Subcutaneous adipose tissue (tissue), 4 donors: Measurements from ENCODE around the gene RMND5B. TPM values are rescaled to one million over a fixed set of nuclear protein-coding genes. Genes with fewer than 3 reads are reported as not detected.

Experiments used
- CTCF ChIP-seq: fragments of 450-650 bp; IDR thresholded peaks from one replicate; pipeline ENCODE4 v1.5.1; 2016; ENCODE audit warnings: low read depth, mild to moderate bottlenecking, control low read depth, antibody characterized with exemption, moderate library complexity
- total RNA-seq, 4 donors: library from RNA; depleted of rRNA; stranded (reverse); fragments of >200 nt; gene quantifications; one replicate each; pipeline ENCODE4 v1.1.0, GENCODE V29; 2016

Gene RMND5B
- total RNA-seq, 4 donors from 2014 or later, result 19.2 to 41.3 (median 24.3) TPM

GRCh38 chr5:178114325-178115135, 16.3 kb upstream of the RMND5B start:
- TF ChIP-seq CTCF, result no peak

DNA sequence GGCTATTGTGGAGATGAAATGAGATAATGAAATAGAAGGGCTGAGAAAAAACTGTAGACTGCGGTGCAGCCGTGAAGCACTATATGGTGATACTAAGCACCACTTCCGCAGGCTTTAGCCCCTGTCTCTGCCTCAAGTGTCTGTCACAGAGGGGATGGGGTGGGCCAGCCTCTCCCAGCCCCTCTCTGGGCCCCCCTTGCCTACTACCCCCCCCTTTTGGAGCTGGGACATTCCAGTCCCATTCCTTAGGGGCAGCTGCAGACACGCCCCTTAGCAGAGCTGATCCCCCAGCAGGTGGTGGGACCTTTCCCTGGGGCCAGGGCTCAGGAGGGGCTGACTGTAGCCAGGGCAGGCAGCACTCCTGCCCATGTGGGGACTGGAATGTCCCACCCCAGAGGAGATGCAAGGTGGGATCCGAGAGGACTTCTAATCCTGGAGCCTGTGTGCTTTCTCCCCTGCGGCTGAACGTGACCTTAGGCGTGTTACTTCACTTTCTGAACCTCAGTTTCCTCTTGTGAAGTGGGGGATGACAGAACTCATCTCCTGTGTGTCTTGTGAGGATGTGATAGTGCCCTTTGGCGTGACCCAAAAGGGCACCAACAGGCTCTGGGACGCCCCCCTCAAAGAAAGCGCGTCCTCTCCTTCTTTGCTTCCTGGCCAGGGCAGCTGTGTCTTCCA, 15.5 kb upstream of the RMND5B start:
- TF ChIP-seq CTCF, result no peak

GRCh38 chr5:178115814-178116142, 15.0 kb upstream of the RMND5B start:
- TF ChIP-seq CTCF, result no peak

DNA sequence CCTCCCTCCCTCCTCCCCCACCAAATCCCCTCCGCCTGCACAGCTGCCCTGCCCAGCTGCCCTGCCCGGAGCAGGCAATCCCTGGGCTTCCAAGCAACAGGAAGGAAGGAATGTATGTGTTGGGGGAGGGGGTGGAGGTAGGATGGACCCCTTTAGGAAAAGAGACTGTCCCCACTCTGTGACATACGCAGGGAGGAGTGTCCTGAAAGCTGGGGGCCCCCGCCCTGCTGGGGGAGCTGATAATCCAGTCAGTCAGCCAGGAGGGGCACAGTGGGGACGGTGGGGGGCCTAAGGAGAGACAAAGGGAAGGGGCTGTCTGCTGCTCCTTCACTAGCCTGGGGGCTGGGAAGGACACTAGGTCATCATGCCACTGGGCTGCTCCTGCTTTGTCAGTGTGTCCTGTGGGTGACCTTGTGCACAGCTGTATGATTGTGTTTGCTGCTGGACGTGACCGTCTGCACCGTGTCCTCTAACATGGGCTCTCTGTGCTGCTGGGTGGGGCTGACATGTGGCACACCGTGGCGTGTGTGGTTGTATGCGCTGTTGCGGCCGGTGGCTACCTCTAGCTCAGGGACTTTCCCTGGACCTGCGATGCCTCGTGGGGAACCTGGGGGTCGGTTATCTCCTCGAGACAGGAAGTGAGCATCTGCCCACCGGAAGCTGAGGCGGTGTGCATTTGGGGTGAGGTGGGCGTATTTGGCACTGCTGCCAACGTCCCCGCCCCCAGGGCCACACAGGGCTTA, 14.5 kb upstream of the RMND5B start:
- TF ChIP-seq CTCF, result no peak

GRCh38 chr5:178117923-178118701, 12.7 kb upstream of the RMND5B start:
- TF ChIP-seq CTCF, result no peak

- no peak for TF ChIP-seq CTCF
Measured at GRCh38 chr5:178119915-178120606, 10.8 kb upstream of the RMND5B start.
